ENCODE data around the gene SLC50A1.
"Not testable (repeated sequence)": the region's sequence is repeated elsewhere in the genome, so short reads cannot be mapped to it uniquely, and the experiment has no call there.

Gene SLC50A1

DNA sequence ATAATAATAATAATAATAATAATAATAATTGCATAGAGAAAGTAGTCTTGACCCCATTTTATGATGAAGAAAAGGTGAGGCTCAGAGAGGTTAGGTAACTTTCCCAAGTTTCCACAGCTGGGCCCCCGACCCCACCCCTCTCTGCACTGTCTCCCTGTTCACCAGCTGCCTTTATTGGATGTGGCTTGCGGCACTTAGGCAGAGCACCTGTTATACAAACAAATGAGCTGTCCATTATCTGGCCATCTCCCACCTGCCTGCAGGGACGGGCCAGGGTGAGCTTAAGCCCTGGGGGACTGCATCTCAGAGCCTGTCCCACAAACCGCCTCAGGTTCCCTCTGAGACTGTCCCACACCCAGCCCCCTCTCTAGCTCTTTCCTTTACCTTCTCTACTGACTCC, 18.0 kb upstream of the SLC50A1 start:
- no peak for DNase-seq

DNA sequence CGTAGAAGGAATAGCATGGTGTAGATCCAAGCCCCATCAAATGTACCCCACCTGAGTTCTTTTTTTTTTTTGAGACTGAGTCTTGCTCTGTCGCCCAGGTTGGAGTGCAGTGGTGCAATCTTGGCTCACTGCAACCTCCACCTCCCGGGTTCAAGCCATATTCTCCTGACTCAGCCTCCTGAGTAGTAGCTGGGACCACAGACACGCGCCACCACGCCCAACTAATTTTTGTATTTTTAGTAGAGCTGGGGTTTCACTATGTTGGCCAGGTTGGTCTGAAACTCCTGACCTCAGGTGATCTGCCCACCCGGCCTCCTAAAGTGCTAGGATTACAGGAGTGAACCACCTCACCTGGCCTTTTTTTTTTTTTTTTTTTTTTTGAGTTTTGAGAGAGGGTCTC, 17.6 kb upstream of the SLC50A1 start:
- DNase-seq, result not testable (repeated sequence)

DNA sequence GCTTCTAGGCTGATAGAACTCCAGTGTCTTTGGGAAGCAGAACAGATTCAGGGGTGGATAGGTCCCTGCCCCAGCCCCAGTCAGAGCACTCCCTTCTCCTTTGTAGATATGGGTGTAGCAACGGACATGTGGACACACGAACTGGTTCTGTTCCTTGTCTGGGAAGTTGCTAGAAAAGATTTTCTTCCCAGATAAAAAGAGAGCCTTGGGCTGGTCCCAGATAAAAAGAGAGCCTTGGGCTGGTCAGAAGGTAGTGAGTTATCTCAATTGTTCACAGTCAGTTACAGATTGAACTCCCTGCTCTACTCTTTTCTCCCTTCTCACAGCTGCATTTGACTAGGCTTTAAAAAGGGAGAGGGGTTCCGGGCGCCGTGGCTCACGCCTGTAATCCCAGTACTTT, 15.4 kb upstream of the SLC50A1 start:
- DNase-seq, result no peak

DNA sequence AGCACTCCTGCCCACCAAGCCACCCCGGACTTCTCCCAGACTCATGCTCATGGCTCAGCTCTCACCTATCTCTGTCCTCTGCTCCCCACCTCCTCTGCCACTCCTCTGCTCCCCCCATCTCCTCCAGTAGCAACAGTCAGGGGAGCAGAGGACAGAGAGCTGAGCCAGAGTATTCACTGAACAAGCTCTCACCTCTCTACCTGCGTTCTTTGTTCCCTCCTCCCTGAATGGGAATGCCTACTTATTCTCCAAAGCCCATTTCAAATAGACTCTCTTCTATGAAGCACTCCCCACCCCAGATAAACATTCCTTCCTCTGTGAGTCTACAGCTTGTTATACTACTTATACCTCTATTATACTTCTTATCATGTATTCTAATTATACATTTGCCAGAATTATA, 14.4 kb upstream of the SLC50A1 start:
- no peak for DNase-seq

DNA sequence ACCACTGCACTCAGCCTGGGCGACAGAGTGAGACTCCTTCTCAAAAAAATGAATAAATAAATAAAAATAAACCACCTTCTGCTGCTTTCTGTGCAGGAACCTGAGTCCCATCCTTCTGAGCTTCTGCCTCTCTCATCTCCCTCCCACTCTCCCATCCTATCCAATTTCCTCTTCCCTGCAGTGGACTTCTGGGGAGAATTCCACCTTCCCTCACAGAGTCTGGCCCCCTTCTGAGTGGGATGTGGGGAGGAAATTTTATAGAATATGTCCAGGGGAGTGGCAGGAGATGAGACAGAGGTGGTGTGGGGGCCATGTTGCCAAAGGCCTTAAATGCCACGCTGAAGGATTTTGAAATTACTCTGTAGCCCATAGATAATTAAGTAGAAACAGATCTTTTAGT, 13.3 kb upstream of the SLC50A1 start:
- no peak for DNase-seq

DNA sequence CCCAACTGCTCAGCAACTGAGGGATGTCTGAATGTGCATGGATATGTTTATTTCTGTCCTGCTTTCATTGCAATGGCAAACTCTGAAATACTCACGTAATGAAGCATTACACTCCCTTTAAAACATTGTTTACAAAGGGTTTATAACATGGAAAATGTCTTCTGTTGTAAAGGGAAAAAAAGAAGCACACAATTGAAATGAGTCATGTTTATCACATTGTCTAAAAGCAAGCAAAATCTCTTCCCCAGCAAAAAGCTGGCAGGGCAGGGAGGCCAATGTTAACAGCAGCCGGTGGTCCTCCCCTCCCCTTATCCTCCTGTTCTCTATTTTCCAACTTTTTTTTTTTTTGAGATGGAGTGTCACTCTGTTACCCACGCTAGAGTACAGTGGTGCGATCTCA, 11.9 kb upstream of the SLC50A1 start:
- DNase-seq, result no peak

DNA sequence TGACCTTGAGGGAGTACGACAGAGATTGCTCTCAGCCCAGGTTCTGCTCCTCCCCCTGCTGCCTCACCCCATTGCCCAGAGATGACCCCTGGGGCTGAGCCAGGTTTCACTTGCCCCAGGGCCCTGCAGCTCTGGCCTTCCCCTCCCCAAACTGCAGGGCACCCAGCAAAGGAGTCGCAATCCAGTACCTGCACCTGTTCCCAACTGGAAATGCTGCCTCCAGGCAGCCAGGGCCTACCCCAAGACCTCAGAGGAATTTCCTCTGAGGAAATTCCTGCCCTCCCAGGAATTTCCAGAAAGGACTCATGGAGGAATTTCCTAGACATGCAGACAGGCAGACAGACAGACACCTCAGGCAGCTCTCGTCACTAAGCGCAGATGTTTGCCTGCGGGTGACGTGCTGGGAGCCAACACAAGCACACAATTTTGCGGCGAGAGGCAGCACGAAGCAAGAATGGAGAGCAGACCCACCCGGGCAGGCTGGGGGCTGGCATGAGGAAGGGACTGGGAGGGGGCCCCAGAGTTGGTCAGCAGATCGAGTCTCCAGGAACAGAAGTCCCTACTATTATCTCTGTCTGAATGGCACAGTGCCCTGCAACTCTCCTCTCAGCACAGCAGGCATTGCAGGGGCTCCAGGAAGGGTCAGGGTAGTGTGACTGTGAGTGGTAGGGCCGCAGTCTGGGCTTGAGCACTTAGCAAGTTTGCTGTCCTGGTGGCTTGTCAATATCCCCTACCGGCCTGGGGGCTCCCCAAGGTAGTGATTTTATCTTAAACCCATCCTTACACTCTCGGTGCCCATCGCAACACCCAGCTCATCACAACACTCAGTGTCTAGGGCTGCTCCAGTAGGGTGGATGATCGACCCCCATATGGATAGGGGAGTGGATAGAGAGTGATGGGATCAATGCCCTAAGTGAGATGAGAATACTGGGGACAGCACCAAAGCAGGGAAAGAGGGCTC, 10.9 kb upstream of the SLC50A1 start:
- no peak for DNase-seq

DNA sequence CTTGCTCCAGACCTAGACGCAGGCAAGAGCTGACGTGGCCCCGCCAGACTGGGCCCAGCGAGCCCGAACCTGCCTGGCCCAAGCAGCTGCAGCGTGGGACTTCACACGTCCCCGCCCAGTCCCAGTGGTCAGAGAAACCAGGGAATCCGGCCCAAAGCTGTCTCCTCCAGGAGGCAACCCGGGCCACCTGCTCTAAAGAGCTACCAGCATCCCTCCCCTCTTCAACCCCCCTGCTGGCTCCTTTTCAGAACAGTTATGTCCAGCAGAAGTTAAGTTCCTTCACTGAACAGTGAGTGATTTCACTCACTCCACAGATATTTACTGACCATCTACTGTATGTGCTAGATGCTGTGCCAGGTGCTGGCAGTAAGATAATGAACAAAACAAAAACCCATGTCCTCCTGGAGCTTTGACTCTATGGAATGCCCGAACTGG, 10.1 kb upstream of the SLC50A1 start:
- no peak for DNase-seq

DNA sequence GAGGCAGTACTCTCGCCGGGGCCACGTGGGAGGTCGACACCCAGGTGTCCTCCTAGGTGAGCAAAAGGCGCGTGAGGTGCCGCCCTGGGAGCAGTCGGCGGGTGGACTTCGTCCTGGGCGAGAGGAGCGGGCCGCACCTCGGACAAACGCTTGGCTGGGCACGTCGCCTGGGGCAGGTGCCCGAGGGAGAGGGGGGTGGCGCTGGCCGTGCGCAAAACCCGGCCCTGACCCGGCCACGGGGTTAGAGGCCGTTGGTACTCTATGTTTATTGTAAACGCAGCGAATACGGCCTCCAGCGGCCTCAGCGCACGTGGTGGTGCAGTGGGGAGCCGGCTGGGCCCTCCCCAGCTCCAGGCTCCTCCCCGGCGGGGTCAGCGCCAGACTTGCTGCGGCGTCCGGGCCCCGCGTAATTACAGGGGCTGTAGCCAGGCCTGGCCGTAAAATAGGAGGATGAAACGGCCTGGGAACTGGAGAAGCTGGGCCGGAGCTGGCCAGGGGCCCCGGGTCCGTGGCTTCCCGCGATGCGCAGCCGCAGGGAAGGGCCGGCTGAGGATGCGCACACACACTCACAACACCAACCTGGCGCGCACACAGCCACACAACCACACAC, 9.6 kb upstream of the SLC50A1 start:
- no peak for DNase-seq

DNA sequence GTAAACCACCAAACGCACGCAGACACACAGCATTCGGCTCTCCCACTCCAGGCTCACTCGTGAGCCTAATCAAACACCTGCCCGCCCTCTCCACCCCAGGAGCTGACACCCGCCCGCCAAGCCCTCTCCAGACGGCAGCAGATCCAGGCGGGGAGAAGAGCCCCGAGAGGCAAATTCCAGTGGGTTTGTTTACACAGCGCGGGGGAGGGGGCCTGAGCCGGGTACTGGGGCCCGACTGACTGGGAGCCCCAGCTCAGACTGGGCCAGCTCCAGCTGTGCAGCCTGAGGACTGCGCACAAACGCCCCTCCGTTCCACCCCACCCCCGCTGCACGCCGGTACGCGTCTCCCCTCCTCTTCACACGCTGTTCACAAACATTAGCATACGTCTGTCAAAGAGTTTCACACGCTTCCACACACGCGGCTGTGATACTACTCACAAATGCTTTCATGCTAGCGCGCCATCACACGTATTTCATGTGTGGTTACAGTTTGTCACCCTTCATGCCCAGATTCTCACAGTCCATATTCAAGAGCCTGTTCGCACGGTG, 9.0 kb upstream of the SLC50A1 start:
- peak; percentile 46 for DNase-seq

DNA sequence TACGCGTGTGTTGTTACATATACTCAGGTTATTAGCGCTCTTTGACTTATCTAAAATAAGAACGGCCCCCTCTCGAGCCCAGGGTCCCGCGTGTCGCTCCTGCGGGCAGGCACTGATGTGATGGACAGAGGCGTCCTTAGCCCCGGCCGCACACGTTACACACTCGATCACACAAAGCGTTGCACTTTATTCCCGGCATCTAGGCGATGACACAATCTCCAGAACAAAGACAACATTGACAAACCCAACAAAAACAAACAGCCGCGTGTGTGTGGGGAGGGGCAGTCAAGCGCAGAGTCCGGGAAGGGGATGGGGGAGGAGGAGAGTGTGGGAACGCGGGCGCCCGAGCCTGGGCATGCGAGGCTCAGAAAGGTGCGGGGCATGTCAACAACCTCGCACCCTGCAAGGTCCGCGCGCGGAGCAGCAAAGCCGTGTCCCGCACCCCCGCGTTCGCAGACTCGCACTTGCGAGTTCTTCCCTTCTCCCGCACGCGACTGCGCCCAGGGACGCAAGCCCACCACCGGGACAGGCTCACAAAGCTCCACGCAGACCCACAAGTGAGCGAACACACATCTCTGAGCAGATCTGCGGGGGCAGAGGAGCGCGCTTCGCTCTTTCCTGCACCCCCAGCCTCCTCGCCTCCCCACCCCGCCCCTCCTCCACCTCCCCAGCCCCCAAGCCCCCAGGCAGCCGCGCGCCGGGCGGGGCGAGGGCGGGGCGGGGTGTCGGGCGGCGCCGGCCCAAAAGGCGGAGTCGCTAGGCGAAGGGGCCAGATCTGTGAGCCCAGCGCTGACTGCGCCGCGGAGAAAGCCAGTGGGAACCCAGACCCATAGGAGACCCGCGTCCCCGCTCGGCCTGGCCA, 8.3 kb upstream of the SLC50A1 start, which contains the start of gene EFNA1:
EFNA1 (plus strand) TSS at position 772 of the 862 bp plus-strand sequence. CDS start 102 bp downstream, outside the sequence.
- DNase-seq, result peak; percentile 37

DNA sequence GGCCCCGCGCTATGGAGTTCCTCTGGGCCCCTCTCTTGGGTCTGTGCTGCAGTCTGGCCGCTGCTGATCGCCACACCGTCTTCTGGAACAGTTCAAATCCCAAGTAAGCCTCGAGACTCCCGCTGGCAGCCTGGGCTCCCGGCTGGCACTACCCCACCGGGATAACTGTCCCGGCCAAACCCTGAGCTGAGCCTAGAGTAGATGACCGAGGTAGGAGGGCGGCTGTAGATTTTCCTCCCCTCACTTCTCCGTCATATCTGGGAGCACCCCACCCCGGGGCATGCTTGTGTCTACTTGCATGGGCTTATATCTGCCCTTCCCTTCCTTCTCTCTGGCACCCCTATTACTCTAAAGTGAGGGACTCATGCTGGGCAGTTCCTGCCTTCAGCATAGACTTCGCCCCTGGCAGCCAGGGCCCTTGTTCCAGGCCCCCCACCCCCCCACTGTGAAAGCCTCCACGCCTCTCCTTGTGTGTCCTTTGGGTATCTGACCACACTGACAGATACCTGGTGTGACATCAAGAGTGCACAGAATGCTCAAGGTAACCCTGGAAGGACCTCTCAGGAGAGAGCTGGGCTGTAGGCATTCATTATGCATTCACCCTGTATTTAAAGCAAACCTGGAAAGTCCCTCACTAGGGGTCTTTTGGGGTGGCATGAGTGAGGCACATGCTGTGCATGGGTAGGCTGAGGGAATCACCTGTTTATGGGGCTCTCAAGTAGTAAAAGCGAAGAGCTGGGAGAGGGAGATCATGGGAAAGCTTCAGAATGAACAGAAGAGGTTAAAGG, 7.5 kb upstream of the SLC50A1 start:
- no peak for DNase-seq

DNA sequence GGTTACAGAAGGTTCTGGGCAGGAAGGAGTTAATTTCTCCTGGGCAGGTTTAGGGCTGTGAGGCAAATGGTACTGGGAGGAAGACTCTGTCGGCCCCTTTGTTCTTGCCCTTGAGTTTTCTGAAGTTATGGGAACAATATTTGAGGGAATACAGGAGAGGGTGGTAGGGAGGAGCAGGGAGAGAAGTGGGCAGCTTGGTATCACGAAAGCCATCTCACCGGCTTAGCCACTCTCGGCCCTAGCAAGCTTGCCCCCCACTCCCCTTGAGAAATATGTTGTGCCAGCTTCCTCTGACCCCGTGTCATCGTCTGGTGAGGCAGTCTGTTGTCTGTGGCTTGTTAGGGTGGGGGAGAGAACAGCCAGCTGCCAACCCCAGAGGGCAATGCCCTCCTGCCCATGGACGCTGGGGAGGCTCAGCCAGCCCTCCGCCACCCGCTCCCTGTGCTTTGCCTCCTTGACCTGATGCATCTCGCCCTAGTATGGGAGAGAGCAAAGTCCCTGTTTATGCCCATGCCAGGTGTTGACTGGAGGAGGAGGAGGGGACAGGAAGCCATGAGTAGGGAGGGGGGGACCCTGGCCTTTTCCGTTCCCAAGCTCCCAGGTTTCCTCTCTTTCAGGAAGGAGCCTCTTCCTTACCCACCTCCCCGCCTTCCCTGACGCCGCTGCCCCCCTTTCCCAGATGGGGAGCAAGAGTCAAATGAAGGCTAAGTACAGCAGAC, 6.7 kb upstream of the SLC50A1 start:
- DNase-seq, result peak; percentile 26

DNA sequence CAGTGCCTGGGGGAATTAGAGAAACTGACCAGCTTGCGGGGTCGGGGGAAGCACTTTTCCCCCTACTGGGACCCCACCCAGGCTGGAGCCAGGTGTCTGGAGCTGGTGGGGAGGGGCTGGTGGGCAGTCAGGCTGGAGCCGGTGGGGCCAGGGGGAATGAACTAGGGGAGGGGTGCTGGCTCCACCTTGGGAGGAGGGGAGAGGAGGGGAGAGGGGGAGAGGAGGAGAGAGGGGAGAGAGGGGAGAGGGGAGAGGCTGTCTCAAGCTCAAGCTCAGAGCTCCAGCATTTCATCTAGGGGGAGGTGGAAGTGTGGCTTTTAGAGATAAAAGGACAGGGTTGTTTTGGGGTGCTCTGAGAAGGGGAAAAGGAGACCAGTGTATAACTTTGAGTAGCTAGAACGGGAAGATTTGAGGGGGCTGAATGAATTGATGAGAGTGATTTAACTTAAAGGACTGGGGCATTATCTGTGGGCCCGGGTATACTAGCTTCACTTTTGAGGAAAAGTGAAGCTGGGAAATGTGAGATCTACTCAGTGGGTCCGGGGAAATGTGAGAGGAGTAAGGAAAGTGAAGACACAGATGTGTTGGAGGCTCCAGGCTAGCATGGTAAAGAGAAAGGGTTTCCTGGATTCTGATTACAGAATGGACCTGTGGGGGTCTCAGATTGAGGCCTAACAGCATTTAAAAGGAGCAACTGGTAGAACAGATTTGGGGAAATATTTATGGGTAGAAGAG, 5.2 kb upstream of the SLC50A1 start:
- no peak for DNase-seq

DNA sequence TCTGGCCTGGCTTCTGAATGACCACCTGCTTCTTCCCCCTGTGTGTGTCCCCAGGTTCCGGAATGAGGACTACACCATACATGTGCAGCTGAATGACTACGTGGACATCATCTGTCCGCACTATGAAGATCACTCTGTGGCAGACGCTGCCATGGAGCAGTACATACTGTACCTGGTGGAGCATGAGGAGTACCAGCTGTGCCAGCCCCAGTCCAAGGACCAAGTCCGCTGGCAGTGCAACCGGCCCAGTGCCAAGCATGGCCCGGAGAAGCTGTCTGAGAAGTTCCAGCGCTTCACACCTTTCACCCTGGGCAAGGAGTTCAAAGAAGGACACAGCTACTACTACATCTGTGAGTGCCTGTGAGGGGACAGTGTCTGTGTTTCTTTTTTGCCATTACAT, 4.4 kb upstream of the SLC50A1 start:
- DNase-seq, result no peak

DNA sequence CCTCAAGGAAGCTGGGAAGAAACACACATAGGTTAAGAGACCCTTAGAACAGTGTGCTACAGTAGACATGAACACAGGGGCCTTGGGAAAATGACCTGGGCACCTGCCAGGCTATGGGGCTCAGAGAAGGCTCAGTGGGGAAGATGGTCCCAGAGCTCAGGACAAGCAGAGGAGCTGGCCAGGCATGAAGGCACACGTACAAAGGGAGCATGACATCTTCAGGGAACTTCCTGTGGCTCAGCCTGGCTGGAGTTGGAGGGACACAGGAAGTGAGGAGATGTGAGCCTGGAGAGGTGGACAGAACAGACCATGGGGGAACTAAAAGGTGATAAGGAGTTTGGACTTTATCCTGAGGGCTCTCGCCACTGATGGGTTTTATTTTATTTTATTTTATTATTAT, 3.8 kb upstream of the SLC50A1 start:
- DNase-seq, result no peak

DNA sequence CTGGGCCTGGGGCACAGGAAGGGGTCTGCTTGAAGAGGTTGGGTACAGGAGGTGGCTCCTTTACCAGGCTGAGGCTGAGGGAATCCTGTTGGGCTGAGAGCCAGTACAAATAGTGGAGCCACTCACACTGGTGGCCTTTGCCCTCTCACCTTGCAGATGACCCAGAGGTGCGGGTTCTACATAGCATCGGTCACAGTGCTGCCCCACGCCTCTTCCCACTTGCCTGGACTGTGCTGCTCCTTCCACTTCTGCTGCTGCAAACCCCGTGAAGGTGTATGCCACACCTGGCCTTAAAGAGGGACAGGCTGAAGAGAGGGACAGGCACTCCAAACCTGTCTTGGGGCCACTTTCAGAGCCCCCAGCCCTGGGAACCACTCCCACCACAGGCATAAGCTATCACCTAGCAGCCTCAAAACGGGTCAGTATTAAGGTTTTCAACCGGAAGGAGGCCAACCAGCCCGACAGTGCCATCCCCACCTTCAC, 1.8 kb upstream of the SLC50A1 start:
- DNase-seq, result no peak

DNA sequence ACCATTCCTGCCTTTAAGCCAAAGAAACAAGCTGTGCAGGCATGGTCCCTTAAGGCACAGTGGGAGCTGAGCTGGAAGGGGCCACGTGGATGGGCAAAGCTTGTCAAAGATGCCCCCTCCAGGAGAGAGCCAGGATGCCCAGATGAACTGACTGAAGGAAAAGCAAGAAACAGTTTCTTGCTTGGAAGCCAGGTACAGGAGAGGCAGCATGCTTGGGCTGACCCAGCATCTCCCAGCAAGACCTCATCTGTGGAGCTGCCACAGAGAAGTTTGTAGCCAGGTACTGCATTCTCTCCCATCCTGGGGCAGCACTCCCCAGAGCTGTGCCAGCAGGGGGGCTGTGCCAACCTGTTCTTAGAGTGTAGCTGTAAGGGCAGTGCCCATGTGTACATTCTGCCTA, 1.3 kb upstream of the SLC50A1 start:
- no peak for DNase-seq

DNA sequence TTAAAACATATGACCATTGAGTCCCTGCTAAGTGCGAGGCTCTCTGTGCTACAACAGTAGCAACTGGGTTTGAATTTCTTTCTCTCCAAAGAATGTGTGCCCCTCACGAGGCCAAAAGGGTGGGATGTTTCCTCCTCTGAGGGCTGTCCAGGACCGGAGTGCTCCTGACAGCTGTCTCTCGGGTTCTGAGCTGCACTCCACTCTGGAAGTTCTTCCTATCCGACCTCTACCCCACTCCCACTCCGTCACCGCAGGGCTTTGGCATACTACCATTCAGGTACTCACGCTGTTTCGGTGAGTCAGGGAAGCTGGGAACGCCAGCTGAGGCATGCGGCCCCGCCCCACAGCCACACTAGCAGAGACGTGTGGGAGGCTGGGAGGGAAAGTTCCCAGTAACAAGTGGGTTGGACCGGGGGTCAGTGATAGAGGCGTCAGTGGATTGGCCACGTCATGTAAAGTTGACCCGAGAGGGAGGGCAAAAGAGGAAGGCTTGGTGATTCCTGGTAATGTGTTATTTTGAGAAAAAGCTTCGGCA, 705 bp upstream of the SLC50A1 start:
- peak; percentile 51 for DNase-seq

DNA sequence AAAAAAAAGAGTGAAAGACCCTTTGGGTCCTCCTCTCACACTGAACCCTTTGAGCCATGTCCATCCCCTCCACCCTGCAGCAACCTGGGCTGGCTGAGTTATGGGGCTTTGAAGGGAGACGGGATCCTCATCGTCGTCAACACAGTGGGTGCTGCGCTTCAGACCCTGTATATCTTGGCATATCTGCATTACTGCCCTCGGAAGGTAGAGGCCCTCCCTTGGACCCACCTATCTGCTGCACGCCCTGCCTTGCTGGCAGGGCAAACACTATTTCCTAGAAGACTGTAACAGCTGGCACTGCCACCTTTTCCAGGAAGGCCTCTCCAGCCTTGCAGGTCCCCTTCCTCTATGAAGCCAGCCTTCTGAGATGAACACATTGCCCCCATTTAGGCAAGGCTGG, 1.1 kb downstream of the SLC50A1 start:
- DNase-seq, result no peak
